Kidney (tissue), 14 donors: ENCODE results near the gene TBX15. TPM values are rescaled to one million over a fixed set of nuclear protein-coding genes. Genes with fewer than 3 reads are reported as not detected.

Source experiments
- DNase-seq, 5 donors: peaks; one replicate each; pipeline ENCODE4 v3.0.0-alpha.2; 2013 to 2020
- FAIRE-seq: peaks from 2 replicates; lab custom pipeline; 2012; peaks lifted over from hg19 to GRCh38; lab: Jason Lieb, UNC
- H3K27ac ChIP-seq, 2 donors: one replicate each; pipeline ENCODE4 v1.7.0; 2013; ENCODE audit warnings: low read depth in 2 of 2, low read length in 2 of 2, inconsistent platforms in 1 of 2
- H3K27me3 ChIP-seq: one replicate; pipeline ENCODE4 v1.7.1; 2013; ENCODE audit warnings: low read length, inconsistent platforms; ENCODE audit not compliant: control insufficient read depth, insufficient read depth
- H3K36me3 ChIP-seq, 3 donors: one replicate each; pipeline versions ENCODE4 v1.7.0 to v1.7.1; 2013; ENCODE audit warnings: low read length in 3 of 3, control low read depth in 1 of 3, inconsistent platforms in 1 of 3; ENCODE audit not compliant: insufficient read depth in 3 of 3, control insufficient read depth in 2 of 3
- H3K4me1 ChIP-seq, 3 donors: one replicate each; pipeline versions ENCODE4 v1.7.0 to v1.7.1; 2013; ENCODE audit warnings: low read length in 3 of 3, inconsistent platforms in 1 of 3, low read depth in 1 of 3; ENCODE audit not compliant: control insufficient read depth in 2 of 3, insufficient read depth in 2 of 3
- H3K4me3 ChIP-seq, 3 donors: one replicate each; pipeline versions ENCODE4 v1.7.0 to v1.8.1; 2013; ENCODE audit warnings: low read length in 3 of 3, control low read depth in 1 of 3, inconsistent platforms in 1 of 3
- H3K9ac ChIP-seq, 3 donors: one replicate each; pipeline versions ENCODE4 v1.7.0 to v1.7.1; 2013; ENCODE audit warnings: low read length in 3 of 3, control low read depth in 1 of 3, inconsistent platforms in 1 of 3
- H3K9me3 ChIP-seq, 3 donors: one replicate each; pipeline versions ENCODE4 v1.7.0 to v1.7.1; 2013; ENCODE audit warnings: low read length in 3 of 3, control low read depth in 1 of 3, inconsistent platforms in 1 of 3; ENCODE audit not compliant: control insufficient read depth in 2 of 3, insufficient read depth in 1 of 3
- CTCF ChIP-seq: IDR thresholded peaks from 3 replicates; pipeline ENCODE4 v1.5.1; 2012; ENCODE audit warnings: mild to moderate bottlenecking, moderate library complexity, borderline replicate concordance; ENCODE audit not compliant: insufficient read depth; ENCODE audit errors: extremely low read depth
- intact Hi-C: fragments of 100-400 bp; cut with DNase I; formaldehyde crosslinking; loops from one replicate; pipeline ENCODE4 v1.11.1; 2022
- polyA plus RNA-seq: library from polyadenylated mRNA; stranded (reverse); fragments of 350-450 nt; fragmentation: Illumina TruSeq; extraction: RNeasy Lipid Tissue Mini Kit (QIAGEN cat#74804); gene quantifications from one replicate; pipeline ENCODE4 v1.2.3, GENCODE V29; 2014; ENCODE audit warnings: low read depth, low replicate concordance; ENCODE audit not compliant: insufficient read depth
- total RNA-seq: library from RNA; stranded (reverse); fragmentation: NEBNext Ultra II Directional; extraction: Animal tissue kit (Norgen Biotek cat#: 25700); gene quantifications from one replicate; pipeline ENCODE4 v1.2.1, GENCODE V29; 2021
- donor health status: control.
- donor health status: control.
- donor health status: control.
- donor health status: control.
- donor health status: control.
- donor health status: DM: yes; HTN: yes; CAD: no.
- donor health status: Normal renal cell carcinoma (clear cell type).

The TBX15 gene
- total and polyA plus RNA-seq, 2 donors from 2014 or later = 0.82 TPM; not detected in 1

- no peaks in the 10 kb centered on the region for H3K4me1 ChIP-seq
- H3K4me3 ChIP-seq = no peak overlapping the region
- DNase-seq (no peak), FAIRE-seq (no peak)
- intact Hi-C loops = no loop called here
- H3K9me3 ChIP-seq = no peaks in the 10 kb centered on the region
- H3K27ac ChIP-seq = no peak overlapping the region
- TF ChIP-seq CTCF = no peak
- peaks cover 22% of the 10 kb centered on the region for H3K27me3 ChIP-seq
- H3K36me3 ChIP-seq = no peaks in the 10 kb centered on the region
- no peak overlapping the region for H3K9ac ChIP-seq
These were observed 13.5 kb downstream of the TBX15 start for GRCh38 chr1:118974661-118975060.

- TF ChIP-seq CTCF = no peak
- H3K4me3 ChIP-seq = no peak overlapping the region
- no peak overlapping the region for H3K9ac ChIP-seq
- DNase-seq = no peak
- no peaks in the 10 kb centered on the region for H3K36me3 ChIP-seq
- no peaks in the 10 kb centered on the region for H3K9me3 ChIP-seq
- peaks cover 13% of the 10 kb centered on the region for H3K27me3 ChIP-seq
- intact Hi-C loops = no loop called here
- FAIRE-seq = no peak
- H3K27ac ChIP-seq = no peak overlapping the region
- no peaks in the 10 kb centered on the region for H3K4me1 ChIP-seq
These were observed 14.5 kb downstream of the TBX15 start for GRCh38 chr1:118973531-118974137.

- no peaks in the 10 kb centered on the region for H3K36me3 ChIP-seq
- peaks cover 8% of the 10 kb centered on the region for H3K27me3 ChIP-seq
- no peak for TF ChIP-seq CTCF
- no peak overlapping the region for H3K9ac ChIP-seq
- no peak overlapping the region for H3K27ac ChIP-seq
- H3K4me1 ChIP-seq = no peaks in the 10 kb centered on the region
- H3K9me3 ChIP-seq = no peaks in the 10 kb centered on the region
- DNase-seq (no peak), FAIRE-seq (no peak)
- H3K4me3 ChIP-seq = no peak overlapping the region
- intact Hi-C loops = no loop called here
These were observed 15.1 kb downstream of the TBX15 start for GRCh38 chr1:118973032-118973431.

DNA sequence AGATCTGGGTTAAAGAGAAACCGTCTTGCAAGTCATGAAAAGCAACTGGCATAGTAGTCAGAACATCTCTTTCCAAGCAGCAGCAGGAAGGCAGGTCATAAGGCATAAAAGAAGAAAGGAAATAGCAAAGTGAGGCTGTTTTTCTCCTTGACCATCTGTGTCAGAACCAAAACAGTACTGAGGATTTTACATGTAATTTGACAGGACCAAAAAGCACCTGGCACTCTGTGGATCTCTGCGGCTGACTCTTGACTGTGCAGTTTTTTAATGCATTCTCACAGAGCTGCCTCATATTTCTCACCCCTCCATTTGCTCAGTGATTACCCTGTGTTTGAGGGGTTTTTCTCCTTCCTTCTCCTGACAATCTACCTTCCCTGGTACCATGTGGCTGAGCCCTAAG, 17.7 kb downstream of the TBX15 start:
- H3K4me3 ChIP-seq = no peak overlapping the region
- no peak for FAIRE-seq
- no peak for TF ChIP-seq CTCF
- no peaks in the 10 kb centered on the region for H3K9me3 ChIP-seq
- DNase-seq = no peak
- no peak overlapping the region for H3K9ac ChIP-seq
- intact Hi-C loops = no loop called here
- H3K27me3 ChIP-seq = peaks cover 3% of the 10 kb centered on the region
- H3K4me1 ChIP-seq = no peaks in the 10 kb centered on the region
- no peak overlapping the region for H3K27ac ChIP-seq
- H3K36me3 ChIP-seq = no peaks in the 10 kb centered on the region
